Activated naive CD4-positive, alpha-beta T cell treated with anti-CD3 and anti-CD28 coated beads, Interleukin-2, amount 10 ng/mL, durations not matched to agents 7 days and 5 days (primary cell): ENCODE results near the gene KPNA3.
"Not testable (repeated sequence)": the region's sequence is repeated elsewhere in the genome, so short reads cannot be mapped to it uniquely, and the experiment has no call there.

Source experiments
- CTCF ChIA-PET: fragments of 350-600 bp; sonication (Branson Sonifier 250); formaldehyde crosslinking; loops from one replicate; lab custom pipeline; 2021; ENCODE audit warnings: antibody characterized with exemption; lab: Charles Lee
- DNase-seq: peaks from one replicate; pipeline ENCODE4 v3.0.0-alpha.2; 2020
- H3K27ac Mint-ChIP-seq: one replicate; pipeline ENCODE4 v1.8.0; 2021; ENCODE audit warnings: mild to moderate bottlenecking, moderate library complexity, mixed read lengths
- H3K27me3 Mint-ChIP-seq: one replicate; pipeline ENCODE4 v1.8.0; 2021; ENCODE audit warnings: mild to moderate bottlenecking, mixed read lengths
- H3K36me3 Mint-ChIP-seq: one replicate; pipeline ENCODE4 v1.8.0; 2021; ENCODE audit warnings: mixed read lengths
- H3K4me1 Mint-ChIP-seq: one replicate; pipeline ENCODE4 v1.8.0; 2021; ENCODE audit warnings: mixed read lengths
- H3K4me3 Mint-ChIP-seq: one replicate; pipeline ENCODE4 v1.8.0; 2021; ENCODE audit warnings: mild to moderate bottlenecking, moderate library complexity, mixed read lengths
- H3K9me3 Mint-ChIP-seq: one replicate; pipeline ENCODE4 v1.8.0; 2021; ENCODE audit warnings: mixed read lengths

KPNA3 gene

DNA sequence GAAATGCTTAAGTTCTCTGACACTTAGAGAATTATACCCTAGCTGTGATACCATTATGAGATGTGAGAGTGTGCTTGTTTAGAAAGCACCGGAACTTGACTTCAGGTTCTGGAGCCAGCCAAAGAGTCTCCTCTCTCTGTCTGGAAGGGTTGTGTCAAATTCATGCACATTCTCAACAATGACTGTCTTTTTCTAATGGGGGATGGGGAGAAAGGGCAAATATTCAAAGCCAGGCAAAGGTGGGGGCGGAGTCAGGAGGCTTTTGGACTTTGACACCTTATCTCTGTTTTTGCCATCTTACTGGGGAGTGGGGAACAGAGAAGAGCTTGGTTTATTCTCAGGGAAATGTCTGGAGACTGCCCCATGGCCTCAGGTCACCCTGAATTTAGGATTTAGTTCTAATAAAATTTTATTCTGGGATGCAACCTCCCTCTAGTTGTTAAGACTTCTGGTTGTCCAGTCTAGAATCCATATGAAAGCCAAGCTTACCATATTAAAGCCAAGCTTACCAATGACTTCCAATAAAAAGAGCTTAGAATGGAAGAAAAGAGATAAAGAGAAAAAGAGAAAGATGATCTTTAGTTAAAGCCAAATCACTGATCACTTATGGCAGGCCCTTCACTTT is 28.2 kb upstream of the KPNA3 start:
- H3K36me3 Mint-ChIP-seq, result no peaks in the 10 kb centered on the region
- CTCF ChIA-PET, result no interaction called here

DNA sequence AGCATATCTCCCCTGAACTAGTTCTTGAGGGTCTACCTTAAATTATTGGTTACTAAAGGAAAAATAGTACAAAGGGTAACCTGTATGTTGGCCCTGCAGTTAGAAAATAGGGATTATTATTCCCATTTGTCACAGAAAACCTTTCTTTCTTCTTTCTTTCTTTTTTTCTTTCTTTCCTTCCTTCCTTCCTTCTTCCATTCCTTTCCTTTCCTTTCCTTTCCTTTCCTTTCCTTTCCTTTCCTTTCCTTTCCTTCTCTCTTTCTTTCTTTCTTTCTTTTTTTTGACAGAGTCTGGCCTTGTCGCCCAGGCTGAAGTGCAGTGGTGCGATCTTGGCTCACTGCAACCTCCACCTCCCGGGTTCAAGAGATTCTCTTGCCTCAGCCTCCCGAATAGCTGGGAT is 23.6 kb upstream of the KPNA3 start:
- peaks cover 19% of the 10 kb centered on the region for H3K27me3 Mint-ChIP-seq
- H3K36me3 Mint-ChIP-seq, H3K4me3 Mint-ChIP-seq, H3K27ac Mint-ChIP-seq, H3K4me1 Mint-ChIP-seq, DNase-seq, H3K9me3 Mint-ChIP-seq, CTCF ChIA-PET: not testable (repeated sequence)

More for the DNA sequence above, 28.2 kb upstream of the KPNA3 start:
- Mint-ChIP-seq H3K9me3 (no peaks in the 10 kb centered on the region), H3K4me1 (no peaks in the 10 kb centered on the region), H3K4me3 (no peak overlapping the region), H3K27ac (no peak overlapping the region), H3K27me3 (peaks cover 10% of the 10 kb centered on the region)
- DNase-seq, result no peak

DNA sequence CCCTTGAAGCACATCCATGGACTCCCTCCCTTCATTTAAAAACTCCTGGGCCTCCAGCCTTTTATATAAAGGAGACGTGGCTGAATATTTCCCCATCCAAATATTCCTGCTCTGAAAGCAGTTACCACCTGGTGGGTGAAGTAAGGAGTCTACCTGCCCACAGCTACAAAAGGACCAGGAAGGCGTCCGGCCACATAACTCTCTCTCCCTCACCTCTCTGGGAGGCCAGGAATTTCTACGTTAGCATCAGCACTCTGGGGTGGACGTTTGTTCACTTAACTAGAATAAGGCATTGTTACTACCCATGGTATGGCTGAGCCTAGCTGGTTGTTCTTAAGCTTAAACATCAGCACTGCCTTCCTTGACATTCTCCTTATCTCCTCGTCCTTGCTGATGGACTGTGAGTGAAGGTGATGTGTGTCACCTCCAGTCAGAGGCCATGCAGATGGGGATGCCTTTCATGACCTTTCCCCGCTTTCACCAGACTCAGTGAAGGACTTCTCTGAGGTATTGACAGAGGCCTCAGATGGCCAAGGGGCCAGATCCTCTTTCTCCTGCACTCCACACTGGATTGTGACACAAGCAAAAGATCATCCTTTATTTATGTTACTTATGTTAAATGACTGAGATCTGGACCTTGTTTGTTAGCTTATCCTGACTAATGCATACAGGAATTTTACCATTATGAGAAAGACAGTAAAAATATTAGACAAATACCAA is 22.2 kb upstream of the KPNA3 start:
- no peak overlapping the region for H3K27ac Mint-ChIP-seq
- CTCF ChIA-PET, result interaction anchor here (0.6 kb wide), 1 partner anchor 245 kb away, joined by 4 read pairs; no protein-coding TSS in a partner anchor
- H3K27me3 Mint-ChIP-seq, result peaks cover 19% of the 10 kb centered on the region
- no peaks in the 10 kb centered on the region for H3K4me1 Mint-ChIP-seq
- no peak overlapping the region for H3K4me3 Mint-ChIP-seq
- no peaks in the 10 kb centered on the region for H3K9me3 Mint-ChIP-seq
- no peak for DNase-seq
- H3K36me3 Mint-ChIP-seq, result no peaks in the 10 kb centered on the region

DNA sequence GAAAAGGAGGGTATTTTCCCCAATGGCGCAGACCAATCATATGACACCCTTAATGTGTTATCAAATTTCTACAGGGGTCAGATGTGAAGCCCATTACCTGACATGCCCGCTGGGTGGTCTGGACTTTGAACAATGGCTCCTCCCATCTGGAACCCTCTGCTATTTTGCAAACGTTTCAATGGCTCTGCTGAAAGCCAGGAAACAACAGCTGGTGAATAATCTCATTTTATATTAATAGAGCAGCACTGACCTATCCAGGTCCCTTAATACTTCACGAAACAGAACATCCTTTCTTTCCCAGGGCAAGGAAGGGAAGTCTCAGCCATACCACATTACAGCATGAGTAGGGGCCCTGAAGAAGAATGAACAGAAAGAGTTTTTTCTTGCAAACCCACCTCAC is 20.3 kb upstream of the KPNA3 start:
- peaks cover 21% of the 10 kb centered on the region for H3K27me3 Mint-ChIP-seq
- no peaks in the 10 kb centered on the region for H3K9me3 Mint-ChIP-seq
- H3K4me3 Mint-ChIP-seq, result no peak overlapping the region
- no peak for DNase-seq
- H3K27ac Mint-ChIP-seq, result no peak overlapping the region
- CTCF ChIA-PET, result no interaction called here
- H3K36me3 Mint-ChIP-seq, result no peaks in the 10 kb centered on the region
- no peaks in the 10 kb centered on the region for H3K4me1 Mint-ChIP-seq

DNA sequence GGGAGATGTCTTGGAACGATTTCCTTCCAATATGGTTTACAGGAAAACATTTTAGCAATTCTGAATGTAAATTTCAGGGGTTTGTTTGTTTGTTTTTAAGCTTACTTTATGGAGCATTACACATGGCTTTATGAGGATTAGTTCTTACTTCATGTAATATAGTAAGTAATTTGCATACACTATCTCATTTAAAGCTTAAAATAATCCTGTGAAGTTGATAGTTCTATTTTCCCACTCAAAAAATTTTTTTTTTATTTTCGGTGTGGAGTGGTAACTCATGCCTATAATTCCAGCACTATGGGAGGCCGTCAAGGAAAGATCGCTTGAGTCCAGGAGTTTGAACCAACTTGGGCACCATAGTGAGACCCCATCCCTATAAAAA is 19.0 kb upstream of the KPNA3 start:
- Mint-ChIP-seq H3K36me3 (no peaks in the 10 kb centered on the region), H3K27me3 (peaks cover 26% of the 10 kb centered on the region), H3K27ac (no peak overlapping the region), H3K4me3 (no peak overlapping the region), H3K4me1 (no peaks in the 10 kb centered on the region), H3K9me3 (no peaks in the 10 kb centered on the region)
- no peak for DNase-seq
- CTCF ChIA-PET, result interaction anchor here (1.1 kb wide), 1 partner anchor 165 kb away, joined by 3 read pairs; no protein-coding TSS in a partner anchor

DNA sequence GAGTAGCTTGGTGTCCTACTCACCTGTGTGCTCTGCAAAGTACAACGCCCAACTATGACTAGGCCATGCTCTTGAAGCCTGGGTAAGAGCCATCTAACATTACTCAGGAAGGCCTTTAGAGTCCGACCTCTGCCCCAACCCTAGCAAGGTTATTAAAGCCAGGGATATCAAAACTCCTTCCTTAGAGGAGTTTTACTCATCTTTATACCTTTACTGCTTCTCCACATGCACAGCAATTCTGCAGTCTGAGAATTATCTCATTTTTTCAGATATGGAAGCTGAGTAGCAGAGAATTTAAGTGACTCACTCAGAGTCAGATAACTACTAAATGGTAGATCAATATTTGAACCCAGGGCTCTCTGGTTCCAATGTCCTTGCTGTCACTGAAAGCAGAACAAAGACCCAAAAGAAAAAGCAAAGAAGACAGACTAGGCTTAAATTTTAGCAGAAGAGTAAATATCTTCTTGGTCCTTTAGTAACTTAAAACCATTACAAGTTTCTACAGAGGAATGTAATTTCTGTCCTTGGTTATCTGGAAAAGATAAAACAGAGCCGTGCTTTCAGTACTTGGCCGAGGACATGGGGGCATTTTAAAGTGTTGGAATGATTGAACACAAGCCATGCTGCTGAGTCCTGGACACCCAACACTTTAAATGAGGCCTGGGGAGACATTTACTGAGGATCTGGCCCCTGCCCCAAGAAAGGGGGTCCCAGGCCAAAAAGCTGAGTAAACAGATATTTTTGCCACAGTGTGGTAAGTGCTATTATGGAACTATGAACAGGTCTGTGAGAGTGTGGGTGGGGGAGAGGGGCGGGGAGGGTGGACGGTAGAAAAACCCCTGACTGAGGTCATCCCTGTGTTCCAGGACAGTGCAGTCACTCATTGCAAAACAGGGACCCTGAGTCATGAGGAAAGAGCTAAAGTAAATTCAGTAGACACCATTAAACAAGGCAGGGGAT is 18.4 kb upstream of the KPNA3 start:
- DNase-seq, result no peak
- Mint-ChIP-seq H3K9me3 (no peaks in the 10 kb centered on the region), H3K36me3 (no peaks in the 10 kb centered on the region), H3K4me3 (no peak overlapping the region), H3K27me3 (peaks cover 25% of the 10 kb centered on the region), H3K4me1 (no peaks in the 10 kb centered on the region), H3K27ac (no peak overlapping the region)
- CTCF ChIA-PET, result interaction anchor here (1.1 kb wide), 1 partner anchor 166 kb away, joined by 3 read pairs; no protein-coding TSS in a partner anchor

GRCh38 chr13:49807681-49808080 is 15.2 kb upstream of the KPNA3 start:
- Mint-ChIP-seq H3K27me3 (peaks cover 16% of the 10 kb centered on the region), H3K4me1 (no peaks in the 10 kb centered on the region), H3K36me3 (no peaks in the 10 kb centered on the region), H3K27ac (no peak overlapping the region), H3K4me3 (no peak overlapping the region), H3K9me3 (no peaks in the 10 kb centered on the region)
- no peak for DNase-seq
- CTCF ChIA-PET, result no interaction called here

GRCh38 chr13:49806126-49806536 is 13.6 kb upstream of the KPNA3 start:
- Mint-ChIP-seq H3K27me3 (peaks cover 16% of the 10 kb centered on the region), H3K4me1 (no peaks in the 10 kb centered on the region), H3K27ac (no peak overlapping the region), H3K36me3 (no peaks in the 10 kb centered on the region), H3K4me3 (no peak overlapping the region), H3K9me3 (no peaks in the 10 kb centered on the region)
- no peak for DNase-seq
- CTCF ChIA-PET, result interaction anchor here (0.7 kb wide), 1 partner anchor 135 kb away, joined by 4 read pairs; no protein-coding TSS in a partner anchor

GRCh38 chr13:49803047-49803446 is 10.6 kb upstream of the KPNA3 start:
- H3K4me1 Mint-ChIP-seq, H3K36me3 Mint-ChIP-seq, H3K4me3 Mint-ChIP-seq, H3K27ac Mint-ChIP-seq, DNase-seq, H3K9me3 Mint-ChIP-seq: not testable (repeated sequence)
- CTCF ChIA-PET, result interaction anchor here (1.0 kb wide), 1 partner anchor 75 kb away, joined by 3 read pairs; no protein-coding TSS in a partner anchor
- peaks cover 11% of the 10 kb centered on the region for H3K27me3 Mint-ChIP-seq

- H3K27ac Mint-ChIP-seq, result no peak overlapping the region
- peaks cover 5% of the 10 kb centered on the region for H3K27me3 Mint-ChIP-seq
- peaks cover 1% of the 10 kb centered on the region for H3K9me3 Mint-ChIP-seq
- H3K4me1 Mint-ChIP-seq, result no peaks in the 10 kb centered on the region
- H3K36me3 Mint-ChIP-seq, result no peaks in the 10 kb centered on the region
- CTCF ChIA-PET, result interaction anchor here (1.0 kb wide), 1 partner anchor 74 kb away, joined by 3 read pairs; no protein-coding TSS in a partner anchor
- no peak for DNase-seq
- H3K4me3 Mint-ChIP-seq, result no peak overlapping the region
Observed at GRCh38 chr13:49802426-49802825, 9.9 kb upstream of the KPNA3 start.

- DNase-seq, result peak; percentile 66
Observed at GRCh38 chr13:49791711-49792549, 552 bp downstream of the KPNA3 start.

GRCh38 chr13:49791315-49791710 is 1.2 kb downstream of the KPNA3 start:
- peaks cover 6% of the 10 kb centered on the region for H3K27me3 Mint-ChIP-seq
- H3K4me3 Mint-ChIP-seq, result peak overlapping the region; percentile 90
- CTCF ChIA-PET, result interaction anchor here (1.4 to 2.2 kb wide), 3 partner anchors 100 to 121 kb away, joined by 3 to 6 read pairs (median 5); partner anchors contain the start of gene EBPL
- H3K36me3 Mint-ChIP-seq, result peaks cover 19% of the 10 kb centered on the region
- H3K4me1 Mint-ChIP-seq, result peaks cover 39% of the 10 kb centered on the region
- peak; percentile 30 for DNase-seq
- no peaks in the 10 kb centered on the region for H3K9me3 Mint-ChIP-seq
- H3K27ac Mint-ChIP-seq, result peak overlapping the region; percentile 94

More at GRCh38 chr13:49791711-49792549, 552 bp downstream of the KPNA3 start:
- Mint-ChIP-seq H3K4me1 (peaks cover 33% of the 10 kb centered on the region), H3K27me3 (peaks cover 7% of the 10 kb centered on the region), H3K9me3 (no peaks in the 10 kb centered on the region), H3K36me3 (peaks cover 19% of the 10 kb centered on the region), H3K4me3 (peak overlapping the region; percentile 90), H3K27ac (peak overlapping the region; percentile 98)
- CTCF ChIA-PET, result interaction anchor here (1.2 to 2.2 kb wide), 3 partner anchors 52 to 106 kb away, joined by 3 to 6 read pairs (median 5); partner anchors contain the start of gene EBPL

DNA sequence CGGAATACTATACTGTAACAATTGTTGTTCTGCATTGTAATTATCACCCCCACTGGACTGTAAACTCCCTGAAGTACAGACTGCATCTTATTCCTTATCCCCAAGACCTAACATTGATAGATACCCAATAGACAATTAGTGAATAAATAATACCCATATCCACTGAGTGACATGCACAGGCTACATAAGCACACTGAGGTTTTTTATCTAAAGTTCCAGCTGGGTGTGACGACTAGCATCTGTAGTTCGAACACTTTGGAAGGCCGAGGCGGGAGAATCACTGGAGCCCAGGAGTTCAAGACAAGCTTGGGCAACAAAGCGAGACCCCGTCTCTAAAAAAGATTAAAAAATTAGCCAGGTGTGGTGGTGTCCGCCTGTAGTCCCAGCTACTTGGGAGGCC is 2.5 kb downstream of the KPNA3 start:
- CTCF ChIA-PET, result interaction anchor here (1.1 to 1.4 kb wide), 3 partner anchors 55 to 120 kb away, joined by 3 read pairs; no protein-coding TSS in a partner anchor
- no peak overlapping the region for H3K27ac Mint-ChIP-seq
- no peaks in the 10 kb centered on the region for H3K27me3 Mint-ChIP-seq
- H3K4me3 Mint-ChIP-seq, result no peak overlapping the region
- H3K9me3 Mint-ChIP-seq, result no peaks in the 10 kb centered on the region
- H3K4me1 Mint-ChIP-seq, result peaks cover 39% of the 10 kb centered on the region
- H3K36me3 Mint-ChIP-seq, result peaks cover 19% of the 10 kb centered on the region
- DNase-seq, result no peak
